ENCODE results near the gene YJU2. TPM values are rescaled to one million over a fixed set of nuclear protein-coding genes. Genes with fewer than 3 reads are reported as not detected.

YJU2 gene
- total RNA-seq, 4 donors from 2014 or later = 18.5 to 33.0 (median 23.2) TPM

DNA sequence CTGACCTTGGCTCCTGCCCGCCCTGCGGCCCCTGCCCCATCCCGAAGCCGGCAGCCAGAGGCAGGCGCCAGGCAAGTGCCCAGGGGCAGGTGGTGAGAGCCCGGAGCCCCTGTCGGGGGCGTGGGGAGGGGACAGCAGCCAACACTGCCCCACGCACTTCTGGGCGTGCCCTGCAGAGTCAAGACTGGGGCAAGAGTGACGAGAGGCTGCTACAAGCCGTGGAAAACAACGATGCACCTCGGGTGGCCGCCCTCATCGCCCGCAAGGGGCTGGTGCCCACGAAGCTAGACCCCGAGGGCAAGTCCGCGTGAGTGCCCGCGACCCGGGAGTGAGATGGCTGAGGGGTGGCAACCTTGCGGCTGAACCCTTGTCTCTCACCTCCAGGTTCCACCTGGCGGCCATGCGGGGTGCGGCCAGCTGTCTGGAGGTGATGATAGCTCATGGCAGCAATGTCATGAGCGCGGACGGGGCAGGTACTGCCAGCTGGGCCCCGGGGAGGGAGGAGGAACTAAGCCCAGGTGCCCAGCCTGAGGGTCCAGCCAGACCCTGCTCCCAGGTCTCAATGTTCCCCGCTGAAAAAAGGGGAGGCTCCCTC is 47.1 kb upstream of the YJU2 start:
- peaks cover 6 to 59% (median 13%) of the 10 kb centered on the region in 4 donors for H3K27me3 ChIP-seq
- TF ChIP-seq, protein P1, sequence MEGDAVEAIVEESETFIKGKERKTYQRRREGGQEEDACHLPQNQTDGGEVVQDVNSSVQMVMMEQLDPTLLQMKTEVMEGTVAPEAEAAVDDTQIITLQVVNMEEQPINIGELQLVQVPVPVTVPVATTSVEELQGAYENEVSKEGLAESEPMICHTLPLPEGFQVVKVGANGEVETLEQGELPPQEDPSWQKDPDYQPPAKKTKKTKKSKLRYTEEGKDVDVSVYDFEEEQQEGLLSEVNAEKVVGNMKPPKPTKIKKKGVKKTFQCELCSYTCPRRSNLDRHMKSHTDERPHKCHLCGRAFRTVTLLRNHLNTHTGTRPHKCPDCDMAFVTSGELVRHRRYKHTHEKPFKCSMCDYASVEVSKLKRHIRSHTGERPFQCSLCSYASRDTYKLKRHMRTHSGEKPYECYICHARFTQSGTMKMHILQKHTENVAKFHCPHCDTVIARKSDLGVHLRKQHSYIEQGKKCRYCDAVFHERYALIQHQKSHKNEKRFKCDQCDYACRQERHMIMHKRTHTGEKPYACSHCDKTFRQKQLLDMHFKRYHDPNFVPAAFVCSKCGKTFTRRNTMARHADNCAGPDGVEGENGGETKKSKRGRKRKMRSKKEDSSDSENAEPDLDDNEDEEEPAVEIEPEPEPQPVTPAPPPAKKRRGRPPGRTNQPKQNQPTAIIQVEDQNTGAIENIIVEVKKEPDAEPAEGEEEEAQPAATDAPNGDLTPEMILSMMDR (IDR thresholded peaks at IDR 0.05) = peak in 1 of 6 experiments; percentile 7
- TF ChIP-seq POLR2A (IDR thresholded peaks at IDR 0.05) = no peak
- H3K36me3 ChIP-seq = no peaks in the 10 kb centered on the region
- DNase-seq = no peak
- H3K4me1 ChIP-seq = peaks cover 0 to 15% (median 7%) of the 10 kb centered on the region in 3 donors
- no peak overlapping the region for H3K4me3 ChIP-seq
- H3K27ac ChIP-seq = no peak overlapping the region
- intact Hi-C loops (cut with DNase I) = no loop called here
- 70 to 100% methylated on average over 1 to 6 of the region's 33 CpGs for WGBS, 2 donors
- H3K9me3 ChIP-seq = no peaks in the 10 kb centered on the region

DNA sequence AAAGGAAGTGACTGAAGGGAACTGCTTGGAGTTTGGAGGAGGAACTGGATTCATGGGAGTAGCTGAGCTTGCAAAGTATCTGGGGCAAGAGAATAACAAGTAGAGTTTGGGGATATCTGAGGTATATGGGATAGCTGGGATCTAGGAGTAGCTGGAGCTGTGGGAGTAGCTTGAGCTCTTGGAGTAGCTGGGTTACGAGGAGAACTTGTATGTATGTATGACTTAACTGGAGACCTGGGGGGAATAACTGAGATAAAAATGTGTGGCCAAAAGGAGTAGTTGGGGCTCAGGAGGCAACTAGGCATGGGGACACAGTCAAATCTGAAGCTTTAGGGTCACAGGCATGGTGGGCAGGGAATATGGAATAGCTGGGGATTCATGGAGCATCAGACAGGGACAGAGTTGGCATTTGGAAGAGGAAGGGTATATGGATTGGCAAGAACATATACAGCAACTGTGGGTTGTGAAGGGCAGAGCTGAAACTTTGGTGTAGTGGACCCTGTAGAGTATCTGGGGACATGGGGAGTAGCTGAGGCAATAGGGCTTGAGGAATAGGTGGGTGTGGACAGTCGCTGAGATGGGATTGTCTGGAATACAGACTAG is 45.8 kb upstream of the YJU2 start:
- no peak overlapping the region for H3K27ac ChIP-seq
- peaks cover 0 to 18% (median 7%) of the 10 kb centered on the region in 3 donors for H3K4me1 ChIP-seq
- intact Hi-C loops (cut with DNase I) = no loop called here
- no peaks in the 10 kb centered on the region for H3K9me3 ChIP-seq
- H3K27me3 ChIP-seq = peaks cover 6 to 46% (median 12%) of the 10 kb centered on the region in 4 donors
- 51 to 53% methylated on average over 2 of the region's 2 CpGs for WGBS, 2 donors
- no peak overlapping the region for H3K4me3 ChIP-seq
- no peaks in the 10 kb centered on the region for H3K36me3 ChIP-seq
- DNase-seq = no peak
- TF ChIP-seq POLR2A (IDR thresholded peaks at IDR 0.05) = no peak

DNA sequence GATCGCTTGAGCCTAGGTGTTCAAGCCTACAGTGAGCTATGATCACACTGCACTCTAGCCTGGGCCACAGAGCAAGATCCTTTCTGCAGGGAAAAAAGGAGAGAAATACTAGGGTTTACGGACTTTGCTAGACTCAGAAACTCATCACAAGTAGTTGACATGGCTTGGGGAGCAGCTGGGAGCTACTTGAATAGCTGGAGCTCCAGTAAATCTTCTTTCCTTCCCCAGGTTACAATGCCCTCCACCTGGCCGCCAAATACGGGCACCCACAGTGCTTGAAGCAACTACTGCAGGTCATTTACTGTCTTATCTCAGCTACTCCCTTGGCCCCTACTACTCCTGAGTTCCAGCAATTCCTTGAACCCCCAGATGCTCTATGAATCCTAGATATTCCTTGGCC is 45.1 kb upstream of the YJU2 start:
- no peak for DNase-seq
- H3K27ac ChIP-seq = no peak overlapping the region
- H3K4me1 ChIP-seq = peaks cover 0 to 18% (median 7%) of the 10 kb centered on the region in 3 donors
- WGBS, 2 donors = 67 to 74% methylated on average over 4 of the region's 4 CpGs
- intact Hi-C loops (cut with DNase I) = no loop called here
- no peaks in the 10 kb centered on the region for H3K9me3 ChIP-seq
- TF ChIP-seq, protein P1 (IDR thresholded peaks at IDR 0.05) = no peak
- TF ChIP-seq POLR2A (IDR thresholded peaks at IDR 0.05) = no peak
- H3K4me3 ChIP-seq = no peak overlapping the region
- no peaks in the 10 kb centered on the region for H3K36me3 ChIP-seq
- H3K27me3 ChIP-seq = peaks cover 6 to 38% (median 6%) of the 10 kb centered on the region in 4 donors

DNA sequence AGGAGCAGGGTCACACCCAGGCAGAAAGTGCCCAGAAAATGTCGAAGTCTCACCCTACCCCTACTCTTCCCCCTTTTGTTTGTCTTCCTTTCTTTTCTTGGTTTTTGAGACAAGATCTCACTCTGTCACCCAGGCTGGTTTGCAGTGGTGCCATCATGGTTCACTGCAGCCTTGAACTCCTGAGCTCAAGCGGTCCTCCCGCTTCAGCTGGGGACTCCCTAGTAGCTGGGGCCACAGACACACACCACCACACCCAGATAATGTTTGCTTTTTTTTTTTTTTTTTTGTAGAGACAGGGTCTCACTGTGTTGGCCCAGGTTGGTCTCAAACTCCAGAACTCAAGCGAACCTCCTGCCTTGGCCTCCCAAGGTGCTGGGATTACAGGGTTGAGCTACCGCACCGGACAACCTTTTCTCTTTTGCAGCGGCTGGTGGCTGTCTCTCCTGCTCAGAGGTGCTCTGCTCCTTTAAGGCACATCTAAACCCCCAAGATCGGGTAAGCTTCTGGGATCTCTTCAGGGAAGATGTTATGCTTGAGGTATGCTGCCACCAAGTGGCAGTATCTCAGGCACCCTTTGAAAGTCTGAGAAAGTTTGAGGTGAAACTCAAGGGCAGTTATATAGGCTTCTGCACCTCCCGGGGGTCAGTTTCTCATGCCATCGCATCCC is 39.9 kb upstream of the YJU2 start:
- Histone ChIP-seq H3K4me3 (no peak overlapping the region), H3K9me3 (no peaks in the 10 kb centered on the region), H3K27ac (no peak overlapping the region), H3K36me3 (no peaks in the 10 kb centered on the region), H3K4me1 (peaks cover 0 to 14% (median 0%) of the 10 kb centered on the region in 3 donors), H3K27me3 (peaks cover 0 to 45% (median 0%) of the 10 kb centered on the region in 4 donors)
- no peak for DNase-seq
- TF ChIP-seq POLR2A (IDR thresholded peaks at IDR 0.05) = no peak
- TF ChIP-seq, protein P1 (IDR thresholded peaks at IDR 0.05) = peak in 1 of 6 experiments; percentile 9
- intact Hi-C loops (cut with DNase I) = no loop called here
- 75 to 78% methylated on average over 5 to 8 of the region's 10 CpGs for WGBS, 2 donors

DNA sequence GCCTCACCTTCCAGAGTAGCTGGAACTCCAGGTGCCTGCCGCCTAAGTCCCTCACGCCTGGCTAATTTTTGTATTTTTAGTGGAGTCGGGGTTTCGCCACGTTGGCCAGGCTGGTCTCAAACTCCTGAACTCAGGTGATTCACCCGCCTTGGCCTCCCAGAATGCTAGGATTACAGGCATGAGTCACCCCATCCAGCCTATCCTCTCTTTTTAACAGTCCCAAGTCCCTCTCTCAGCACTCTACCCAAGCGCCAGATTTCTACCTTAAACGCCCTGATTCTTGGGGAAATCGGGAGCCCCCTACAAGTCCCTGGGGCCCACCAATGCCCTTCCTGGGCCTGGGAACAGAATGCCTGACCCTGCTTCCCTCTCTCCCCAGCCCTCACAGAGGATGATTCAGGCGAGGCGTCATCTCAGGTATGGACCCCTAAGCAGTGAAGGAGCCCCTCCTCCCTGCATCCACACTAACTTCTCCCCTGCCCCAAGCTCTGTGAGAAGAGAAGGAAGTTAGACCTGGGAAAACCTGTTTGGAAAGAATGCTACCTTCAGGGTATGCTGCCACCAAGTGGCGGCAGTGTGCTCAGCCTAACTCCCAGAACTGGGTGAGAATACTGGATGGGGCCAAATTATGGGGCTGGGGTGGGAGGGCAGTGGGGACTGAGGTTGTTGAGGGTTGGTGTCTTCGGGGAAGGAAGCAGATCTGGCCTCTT is 38.3 kb upstream of the YJU2 start:
- intact Hi-C loops (cut with DNase I) = no loop called here
- DNase-seq = no peak
- no peaks in the 10 kb centered on the region for H3K36me3 ChIP-seq
- H3K27me3 ChIP-seq = peaks cover 0 to 57% (median 0%) of the 10 kb centered on the region in 4 donors
- TF ChIP-seq POLR2A (IDR thresholded peaks at IDR 0.05) = no peak
- TF ChIP-seq, protein P1 (IDR thresholded peaks at IDR 0.05) = peak in 3 of 6 experiments; percentile 10 to 57 (median 29)
- whole genome bisulfite sequencing, 2 donors = 41 to 58% methylated on average over 9 to 10 of the region's 13 CpGs
- H3K9me3 ChIP-seq = no peaks in the 10 kb centered on the region
- peaks cover 0 to 17% (median 0%) of the 10 kb centered on the region in 3 donors for H3K4me1 ChIP-seq
- H3K4me3 ChIP-seq = no peak overlapping the region
- peak overlapping the region in 1 of 4 donors; percentile 50 for H3K27ac ChIP-seq
